Panc1 (cell line): ENCODE data around the gene FBF1. TPM values are rescaled to one million over a fixed set of nuclear protein-coding genes. Genes with fewer than 3 reads are reported as not detected.

Experiments
- ATAC-seq: fragments of 200-7000 bp; cut with Tn5 transposase; 2 replicates; pipeline ENCODE4 v1.9.1; 2020; ENCODE audit warnings: mild to moderate bottlenecking, moderate library complexity
- BruUV-seq: library from RNA; stranded (reverse); fragments of 400-500 nt; replicated peaks from 2 replicates; lab custom pipeline; 2021; lab: Mats Ljungman, UMichigan
- CTCF ChIA-PET: fragments of 300-600 bp; sonication (Branson Sonifier 250); formaldehyde crosslinking; loops from one replicate; lab custom pipeline; 2022; ENCODE audit warnings: antibody characterized with exemption; lab: Charles Lee
- POLR2A ChIA-PET: fragments of 300-600 bp; sonication (Branson Sonifier 250); formaldehyde crosslinking; loops from one replicate; lab custom pipeline; 2022; ENCODE audit warnings: antibody characterized with exemption; lab: Charles Lee
- DNase-seq: peaks from one replicate; pipeline ENCODE4 v3.0.0-alpha.2; 2010; ENCODE audit warnings: low read depth, low spot score
- H3K27ac ChIP-seq: 2 replicates; pipeline ENCODE4 v1.5.1; 2011; ENCODE audit warnings: mild to moderate bottlenecking, low read length, inconsistent platforms
- H3K27me3 ChIP-seq: fragments of 200-500 bp; sonication (Bioruptor generic); 2 replicates; pipeline ENCODE4 v1.6.0; 2014; ENCODE audit warnings: low read length, inconsistent platforms; ENCODE audit not compliant: control insufficient read depth, insufficient read depth
- H3K36me3 ChIP-seq: fragments of 200-500 bp; sonication (Bioruptor generic); 2 replicates; pipeline ENCODE4 v1.5.1; 2014; ENCODE audit warnings: inconsistent platforms, mild to moderate bottlenecking, low read length, moderate library complexity; ENCODE audit not compliant: control insufficient read depth, insufficient read depth
- H3K4me1 ChIP-seq: 2 replicates; pipeline ENCODE4 v1.5.1; 2011; ENCODE audit warnings: inconsistent platforms, mild to moderate bottlenecking, low read length, moderate library complexity; ENCODE audit not compliant: control insufficient read depth, insufficient read depth
- H3K4me3 ChIP-seq, 2 experiments: 2 replicates each; pipeline ENCODE4 v1.5.1; 2011 to 2012; ENCODE audit warnings: low read depth in 2 of 2, low read length in 2 of 2, mild to moderate bottlenecking in 2 of 2, inconsistent platforms in 1 of 2, moderate library complexity in 1 of 2
- H3K9me3 ChIP-seq: fragments of 200-500 bp; sonication (Bioruptor generic); 2 replicates; pipeline ENCODE4 v1.5.1; 2014; ENCODE audit warnings: low read depth, mild to moderate bottlenecking, inconsistent platforms, low read length, moderate library complexity; ENCODE audit not compliant: control insufficient read depth, insufficient read depth
- POLR2AphosphoS5 ChIP-seq: IDR thresholded peaks from 2 replicates; pipeline ENCODE4 v1.6.1; 2012; ENCODE audit warnings: mild to moderate bottlenecking, low read depth, low read length, moderate library complexity
- SIN3A ChIP-seq: IDR thresholded peaks from 2 replicates; pipeline ENCODE4 v1.6.1; 2012; ENCODE audit warnings: low read depth, mild to moderate bottlenecking, low read length, moderate library complexity, borderline replicate concordance; ENCODE audit not compliant: insufficient read depth
- TCF7L2 ChIP-seq: IDR thresholded peaks from 2 replicates; pipeline ENCODE4 v1.6.1; 2011; ENCODE audit warnings: mild to moderate bottlenecking, low read depth, low read length, inconsistent platforms
- in situ Hi-C: cut with HindIII; loops from 2 replicates; pipeline ENCODE4 v1.10.0; 2016; ENCODE audit warnings: low sequenced_read_pairs, low pct_unique_long_range_greater_than_20kb
- intact Hi-C: fragments of 100-400 bp; cut with micrococcal nuclease; formaldehyde crosslinking; loops from one replicate; pipeline ENCODE4 v1.10.0; 2022; ENCODE audit not compliant: unreplicated experiment
- total RNA-seq: library from RNA; stranded (reverse); gene quantifications from one replicate; pipeline ENCODE4 v1.2.1, GENCODE V29; 2021; ENCODE audit not compliant: unreplicated experiment
- TF ChIP-seq, protein P1 (sequence below), 2 experiments: IDR thresholded peaks; 2 replicates each; pipeline ENCODE4 v1.6.1; 2011 to 2012; ENCODE audit warnings: low read depth in 2 of 2, control low read depth in 1 of 2, low read length in 1 of 2, mild to moderate bottlenecking in 1 of 2, moderate library complexity in 1 of 2; ENCODE audit not compliant: insufficient read depth in 1 of 2
- TF ChIP-seq, protein P2 (sequence below): fragments of 450-650 bp; IDR thresholded peaks from 2 replicates; pipeline ENCODE4 v1.5.1; 2017; ENCODE audit warnings: mild to moderate bottlenecking

FBF1 gene
- total RNA-seq, 1 experiment from 2014 or later = 32.5 TPM

DNA sequence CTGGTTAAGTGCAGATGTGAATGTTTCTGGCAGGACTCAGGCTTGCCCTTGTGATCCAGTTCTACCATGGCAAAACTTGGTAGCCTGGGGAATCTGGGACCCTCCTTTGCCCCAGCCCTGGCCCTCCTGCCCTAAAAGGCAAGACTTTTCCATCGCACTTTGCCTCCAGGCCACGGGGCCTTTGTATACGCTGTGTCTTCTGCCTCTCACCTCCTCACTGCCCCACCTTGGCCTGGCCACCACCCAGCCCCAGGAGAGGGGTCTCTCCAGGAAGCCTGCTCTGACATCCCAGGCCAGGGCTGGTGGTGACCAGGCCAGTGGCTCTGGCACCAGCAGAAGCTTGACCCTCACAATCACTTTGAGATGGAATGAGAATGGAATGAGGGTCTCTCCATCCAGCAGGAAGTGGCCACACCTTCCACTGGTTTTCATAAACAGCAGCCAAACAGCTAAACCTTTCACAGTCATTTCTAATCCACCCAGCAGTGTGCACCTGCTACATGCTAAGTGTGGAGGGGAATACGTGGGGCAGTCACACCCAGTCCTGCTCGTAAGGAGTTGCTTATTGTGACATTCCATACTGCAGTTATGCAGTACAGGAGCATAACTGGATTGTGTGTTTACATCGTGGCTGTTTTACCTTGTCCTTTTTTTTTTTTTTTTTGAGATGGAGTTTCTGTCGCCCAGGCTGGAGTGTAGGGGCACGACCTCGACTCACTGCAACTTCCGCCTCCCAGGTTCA is 34.5 kb downstream of the FBF1 start:
- ATAC-seq (no peak), DNase-seq (no peak)
- H3K4me3 ChIP-seq = no peak overlapping the region
- in situ Hi-C loops = no loop called here
- CTCF ChIA-PET = interaction anchor here (0.6 to 2.1 kb wide), 2 partner anchors 35 to 82 kb away, joined by 6 to 10 read pairs; partner anchors contain the start of gene FBF1
- H3K27me3 ChIP-seq = no peaks in the 10 kb centered on the region
- intact Hi-C loops = loop anchor here (5.0 kb wide), 1 partner anchor 96 kb away; the partner anchor contains the start of gene CDK3
- BruUV-seq = no TSS peak
- H3K4me1 ChIP-seq = peaks cover 11% of the 10 kb centered on the region
- H3K9me3 ChIP-seq = no peaks in the 10 kb centered on the region
- peaks cover 8% of the 10 kb centered on the region; the same call in 1 of the 2 replicates for H3K36me3 ChIP-seq
- no peak for TF ChIP-seq TCF7L2
- TF ChIP-seq, protein P1, sequence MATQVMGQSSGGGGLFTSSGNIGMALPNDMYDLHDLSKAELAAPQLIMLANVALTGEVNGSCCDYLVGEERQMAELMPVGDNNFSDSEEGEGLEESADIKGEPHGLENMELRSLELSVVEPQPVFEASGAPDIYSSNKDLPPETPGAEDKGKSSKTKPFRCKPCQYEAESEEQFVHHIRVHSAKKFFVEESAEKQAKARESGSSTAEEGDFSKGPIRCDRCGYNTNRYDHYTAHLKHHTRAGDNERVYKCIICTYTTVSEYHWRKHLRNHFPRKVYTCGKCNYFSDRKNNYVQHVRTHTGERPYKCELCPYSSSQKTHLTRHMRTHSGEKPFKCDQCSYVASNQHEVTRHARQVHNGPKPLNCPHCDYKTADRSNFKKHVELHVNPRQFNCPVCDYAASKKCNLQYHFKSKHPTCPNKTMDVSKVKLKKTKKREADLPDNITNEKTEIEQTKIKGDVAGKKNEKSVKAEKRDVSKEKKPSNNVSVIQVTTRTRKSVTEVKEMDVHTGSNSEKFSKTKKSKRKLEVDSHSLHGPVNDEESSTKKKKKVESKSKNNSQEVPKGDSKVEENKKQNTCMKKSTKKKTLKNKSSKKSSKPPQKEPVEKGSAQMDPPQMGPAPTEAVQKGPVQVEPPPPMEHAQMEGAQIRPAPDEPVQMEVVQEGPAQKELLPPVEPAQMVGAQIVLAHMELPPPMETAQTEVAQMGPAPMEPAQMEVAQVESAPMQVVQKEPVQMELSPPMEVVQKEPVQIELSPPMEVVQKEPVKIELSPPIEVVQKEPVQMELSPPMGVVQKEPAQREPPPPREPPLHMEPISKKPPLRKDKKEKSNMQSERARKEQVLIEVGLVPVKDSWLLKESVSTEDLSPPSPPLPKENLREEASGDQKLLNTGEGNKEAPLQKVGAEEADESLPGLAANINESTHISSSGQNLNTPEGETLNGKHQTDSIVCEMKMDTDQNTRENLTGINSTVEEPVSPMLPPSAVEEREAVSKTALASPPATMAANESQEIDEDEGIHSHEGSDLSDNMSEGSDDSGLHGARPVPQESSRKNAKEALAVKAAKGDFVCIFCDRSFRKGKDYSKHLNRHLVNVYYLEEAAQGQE (IDR thresholded peaks at IDR 0.05; ENCODE audit: insufficient read depth in 1 of 2, low read depth in 2 of 2, low read length in 1 of 2) = no peak
- no peak for TF ChIP-seq POLR2AphosphoS5
- no peak for TF ChIP-seq SIN3A
- TF ChIP-seq, protein P2, sequence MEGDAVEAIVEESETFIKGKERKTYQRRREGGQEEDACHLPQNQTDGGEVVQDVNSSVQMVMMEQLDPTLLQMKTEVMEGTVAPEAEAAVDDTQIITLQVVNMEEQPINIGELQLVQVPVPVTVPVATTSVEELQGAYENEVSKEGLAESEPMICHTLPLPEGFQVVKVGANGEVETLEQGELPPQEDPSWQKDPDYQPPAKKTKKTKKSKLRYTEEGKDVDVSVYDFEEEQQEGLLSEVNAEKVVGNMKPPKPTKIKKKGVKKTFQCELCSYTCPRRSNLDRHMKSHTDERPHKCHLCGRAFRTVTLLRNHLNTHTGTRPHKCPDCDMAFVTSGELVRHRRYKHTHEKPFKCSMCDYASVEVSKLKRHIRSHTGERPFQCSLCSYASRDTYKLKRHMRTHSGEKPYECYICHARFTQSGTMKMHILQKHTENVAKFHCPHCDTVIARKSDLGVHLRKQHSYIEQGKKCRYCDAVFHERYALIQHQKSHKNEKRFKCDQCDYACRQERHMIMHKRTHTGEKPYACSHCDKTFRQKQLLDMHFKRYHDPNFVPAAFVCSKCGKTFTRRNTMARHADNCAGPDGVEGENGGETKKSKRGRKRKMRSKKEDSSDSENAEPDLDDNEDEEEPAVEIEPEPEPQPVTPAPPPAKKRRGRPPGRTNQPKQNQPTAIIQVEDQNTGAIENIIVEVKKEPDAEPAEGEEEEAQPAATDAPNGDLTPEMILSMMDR = no peak
- peak overlapping the region; percentile 81 for H3K27ac ChIP-seq
- POLR2A ChIA-PET = interaction anchor here (0.6 kb wide), 1 partner anchor 159 kb away, joined by 3 read pairs; no protein-coding TSS in a partner anchor

DNA sequence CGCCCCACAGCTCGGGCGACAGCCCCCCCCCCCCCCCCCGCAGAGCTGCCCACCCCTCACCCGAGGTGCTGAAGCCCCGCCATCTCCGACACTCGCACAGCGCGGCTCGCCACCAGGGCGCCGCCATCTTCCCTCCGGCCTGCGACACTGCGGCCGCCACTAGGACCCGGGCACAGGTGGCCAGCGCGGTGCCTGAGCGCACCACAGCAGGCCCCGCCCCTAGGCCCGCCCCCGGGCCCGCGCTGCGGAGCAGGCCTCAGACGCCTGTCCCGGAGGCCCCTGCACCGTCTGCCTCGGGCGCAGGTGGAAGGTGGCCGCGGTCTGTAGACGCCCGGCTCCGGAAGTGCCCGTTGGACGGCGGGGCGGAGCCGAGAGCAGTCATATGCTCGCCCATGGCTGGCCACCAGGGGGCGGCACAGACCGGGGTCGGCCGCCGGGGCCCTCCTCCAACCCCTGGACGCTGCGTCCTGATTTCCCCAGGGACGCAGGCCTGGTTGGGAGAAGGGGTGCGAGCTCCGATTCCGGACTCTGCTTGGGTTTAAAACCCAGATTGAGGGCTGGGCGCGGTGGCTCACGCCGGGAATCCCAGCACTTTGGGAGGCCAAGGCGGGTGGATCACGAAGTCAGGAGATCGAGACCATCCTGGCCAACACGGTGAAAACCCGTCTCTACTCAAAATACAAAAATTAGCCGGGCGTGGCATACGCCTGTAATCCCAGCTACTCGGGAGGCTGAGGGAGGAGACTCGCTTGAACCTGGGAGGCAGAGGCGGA is 35.9 kb downstream of the FBF1 start, which contains the start of gene MRPL38:
Gene MRPL38 (minus strand): TSS at position 136 of the 773 bp plus-strand sequence. CDS start 9 bp downstream, at position 127.
- H3K36me3 ChIP-seq = peaks cover 12% of the 10 kb centered on the region; the same call in 1 of the 2 replicates
- POLR2A ChIA-PET = interaction anchor here (0.6 to 0.7 kb wide), 2 partner anchors 20 to 350 kb away, joined by 5 to 13 read pairs; no protein-coding TSS in a partner anchor
- DNase-seq (peak; percentile 68), ATAC-seq (peak; percentile 98)
- H3K9me3 ChIP-seq = no peaks in the 10 kb centered on the region
- H3K4me1 ChIP-seq = peaks cover 11% of the 10 kb centered on the region
- intact Hi-C loops (loop anchor here (5.0 kb wide), 1 partner anchor 97 kb away; the partner anchor contains the start of gene CDK3), in situ Hi-C loops (no loop called here)
- TF ChIP-seq, protein P2 = peak; percentile 99
- TF ChIP-seq SIN3A = peak; percentile 55; the same call in 1 of the 2 replicates
- TF ChIP-seq, protein P1 (IDR thresholded peaks at IDR 0.05; ENCODE audit: insufficient read depth in 1 of 2, low read depth in 2 of 2, low read length in 1 of 2) = no peak
- TF ChIP-seq TCF7L2 = no peak
- TF ChIP-seq POLR2AphosphoS5 = peak; percentile 75
- H3K27ac ChIP-seq = peak within 1 kb of the TSS; percentile 87
- H3K27me3 ChIP-seq = no peaks in the 10 kb centered on the region
- peak within 1 kb of the TSS; percentile 69 to 87 for H3K4me3 ChIP-seq
- CTCF ChIA-PET = interaction anchor here (0.6 to 2.1 kb wide), 9 partner anchors 23 to 205 kb away, joined by 3 to 6 read pairs (median 4); partner anchors contain the start of genes CDK3 and FBF1
- no TSS peak for BruUV-seq
